GM12878 (cell line): ENCODE measurements around the gene PROSER2. TPM values are rescaled to one million over a fixed set of nuclear protein-coding genes. Genes with fewer than 3 reads are reported as not detected.

ENCODE experiments used
- ATAC-seq: fragments of 200-7000 bp; cut with Tn5 transposase; 3 replicates; pipeline ENCODE4 v1.9.1; 2020; ENCODE audit warnings: mild to moderate bottlenecking, moderate library complexity
- BruUV-seq: library from RNA; stranded (reverse); fragments of 400-500 nt; replicated peaks from 2 replicates; lab custom pipeline; 2021; lab: Mats Ljungman, UMichigan
- CTCF ChIA-PET: fragments of 300-600 bp; sonication (Branson Sonifier 250); formaldehyde crosslinking; extraction: SDS; loops from one replicate; lab custom pipeline; 2021; ENCODE audit warnings: inconsistent platforms; lab: Yijun Ruan, JAX
- POLR2A ChIA-PET: fragments of 350-600 bp; formaldehyde crosslinking; extraction: SDS; loops from one replicate; lab custom pipeline; 2021; ENCODE audit warnings: inconsistent platforms; lab: Charles Lee
- RAD21 ChIA-PET: fragments of 300-600 bp; sonication (Branson Sonifier 250); formaldehyde crosslinking; loops from one replicate; lab custom pipeline; 2023; ENCODE audit warnings: antibody characterized with exemption; ENCODE audit not compliant: unreplicated experiment; lab: Charles Lee
- SMC1A ChIA-PET: fragments of 300-600 bp; sonication (Branson Sonifier 250); formaldehyde crosslinking; loops from one replicate; lab custom pipeline; 2023; ENCODE audit not compliant: unreplicated experiment, uncharacterized antibody; lab: Charles Lee
- DNase-seq: peaks from one replicate; pipeline ENCODE4 v3.0.0-alpha.2; 2011; ENCODE audit warnings: low read depth, low spot score
- FAIRE-seq: peaks from 3 replicates; lab custom pipeline; 2011; peaks lifted over from hg19 to GRCh38; lab: Jason Lieb, UNC
- H2AFZ ChIP-seq: 2 replicates; pipeline ENCODE4 v1.6.0; 2011; ENCODE audit warnings: low read depth, low read length, control low read depth; ENCODE audit not compliant: control insufficient read depth
- H3K27ac ChIP-seq: 2 replicates; pipeline ENCODE4 v1.5.1; 2011; ENCODE audit warnings: control low read depth; ENCODE audit not compliant: control insufficient read depth, insufficient read depth
- H3K27me3 ChIP-seq, 2 experiments: replicated peaks in 1 of 2; 2 replicates each; pipeline versions ENCODE4 v1.6.0 to v1.6.1; 2011; ENCODE audit warnings: low read length in 1 of 2; ENCODE audit not compliant: control insufficient read depth in 2 of 2, insufficient read depth in 2 of 2
- H3K36me3 ChIP-seq, 2 experiments: 2 replicates each; pipeline ENCODE4 v1.5.1; 2011; ENCODE audit warnings: low read length in 1 of 2; ENCODE audit not compliant: control insufficient read depth in 2 of 2, insufficient read depth in 2 of 2
- H3K4me1 ChIP-seq: 2 replicates; pipeline ENCODE4 v1.6.1; 2011; ENCODE audit warnings: mild to moderate bottlenecking, low read length, moderate library complexity, mixed read lengths; ENCODE audit not compliant: control insufficient read depth, insufficient read depth
- H3K4me2 ChIP-seq: 2 replicates; pipeline ENCODE4 v1.6.0; 2011; ENCODE audit warnings: control low read depth; ENCODE audit not compliant: control insufficient read depth, insufficient read depth
- H3K4me3 ChIP-seq: fragments of 200-600 bp; sonication (generic); 2 replicates; pipeline ENCODE4 v1.5.1; 2016
- H3K79me2 ChIP-seq: 2 replicates; pipeline ENCODE4 v1.6.0; 2011; ENCODE audit warnings: low read length; ENCODE audit not compliant: control insufficient read depth, insufficient read depth
- H3K9ac ChIP-seq: 2 replicates; pipeline ENCODE4 v1.8.0; 2011; ENCODE audit warnings: low read length, control low read depth, mixed read lengths; ENCODE audit not compliant: control insufficient read depth, insufficient read depth
- H3K9me3 ChIP-seq: replicated peaks from 3 replicates; pipeline ENCODE4 v1.5.1; 2011; ENCODE audit warnings: mild to moderate bottlenecking, low read length; ENCODE audit not compliant: control insufficient read depth, insufficient read depth
- H4K20me1 ChIP-seq: 2 replicates; pipeline ENCODE4 v1.6.0; 2011; ENCODE audit not compliant: control insufficient read depth, insufficient read depth
- NKRF ChIP-seq: fragments of 450-650 bp; conservative IDR thresholded peaks from 2 replicates; pipeline ENCODE4 v1.6.1; 2017; ENCODE audit warnings: mild to moderate bottlenecking, moderate library complexity
- WGBS: methylation state at CpG from one replicate; pipeline ENCODE4 v1.1.6; 2016; ENCODE audit warnings: low lambda C conversion rate; ENCODE audit not compliant: insufficient replicate concordance, insufficient coverage; ENCODE audit errors: missing lambda C conversion rate; 5-methylcytosine and 5-hydroxymethylcytosine counted together
- in situ Hi-C: fragments of 300-500 bp; cut with MboI; formaldehyde crosslinking; loops from 9 replicates; pipeline ENCODE4 v1.14.3; 2018; ENCODE audit warnings: mixed read lengths
- intact Hi-C: fragments of 100-400 bp; cut with micrococcal nuclease; formaldehyde crosslinking; loops from one replicate; pipeline ENCODE4 v1.14.2; 2022; ENCODE audit not compliant: unreplicated experiment
- polyA plus RNA-seq, 11 experiments: library from polyadenylated mRNA; depleted of rRNA in 4 of 11; unstranded in 6 of 11; stranded (reverse) in 5 of 11; fragments of >200 nt; fragmentation: Nextera tagmentation in 4 of 11; fragmentation: Illumina TruSeq in 1 of 11; extraction: Ambion mirVana in 4 of 11; extraction: Trizol in 1 of 11; gene quantifications; 1 replicate in 1 of 11; 2 replicates in 10 of 11; pipeline versions ENCODE4 v1.2.1 to v1.2.3, GENCODE V29; 2011 to 2016; ENCODE audit warnings: inconsistent platforms in 2 of 11, missing spikeins in 2 of 11, low read depth in 1 of 11
- total RNA-seq, 4 experiments: library from RNA; depleted of rRNA in 3 of 4; stranded (reverse); fragments of >200 nt in 3 of 4; fragmentation: Illumina TruSeq in 1 of 4; extraction: Trizol in 1 of 4; gene quantifications; 2 replicates each; pipeline versions ENCODE4 v1.2.1 to v1.2.3, GENCODE V29; 2013 to 2021
- TF ChIP-seq, protein P1 (sequence below): fragments of 450-650 bp; IDR thresholded peaks from 2 replicates; pipeline ENCODE4 v1.6.1; 2016; ENCODE audit warnings: mild to moderate bottlenecking, moderate library complexity, borderline replicate concordance
- TF ChIP-seq, protein P2 (sequence below): fragments of 450-650 bp; IDR thresholded peaks from 2 replicates; pipeline ENCODE4 v1.6.1; 2016; ENCODE audit warnings: mild to moderate bottlenecking

Gene PROSER2
- total and polyA plus RNA-seq, 10 of the 15 experiments (the other 5 are each of a cell fraction or from before 2014, with no cell fraction given), result 0.04 to 0.25 (median 0.07) TPM; not detected in 6

DNA sequence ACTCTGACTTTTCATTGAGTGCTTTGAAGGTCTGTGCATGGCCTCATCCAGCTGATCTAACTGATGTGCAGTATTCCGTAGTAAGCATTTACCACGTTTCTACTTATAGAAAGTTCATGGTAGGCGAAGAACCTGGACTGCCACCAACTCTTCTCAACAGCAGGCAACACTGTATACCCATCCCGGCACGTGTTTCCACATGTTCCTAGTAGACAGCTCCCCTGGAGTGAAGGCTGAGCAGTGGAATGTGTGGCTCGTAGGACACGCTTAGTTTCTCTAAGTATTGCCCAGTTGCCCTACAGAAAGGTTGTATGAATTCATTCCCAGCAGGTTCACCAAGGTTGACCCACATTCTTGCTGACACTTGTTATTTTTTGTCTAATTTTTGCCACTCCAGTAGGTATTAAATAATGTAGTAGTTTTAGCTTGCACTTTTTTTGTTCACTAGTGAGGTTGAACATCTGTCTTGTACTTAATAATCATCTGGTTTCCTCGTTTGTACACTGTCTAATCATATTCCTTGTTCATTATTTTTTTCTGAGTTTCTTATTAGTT is 15.2 kb downstream of the PROSER2 start (continued):
- TF ChIP-seq, protein P1, sequence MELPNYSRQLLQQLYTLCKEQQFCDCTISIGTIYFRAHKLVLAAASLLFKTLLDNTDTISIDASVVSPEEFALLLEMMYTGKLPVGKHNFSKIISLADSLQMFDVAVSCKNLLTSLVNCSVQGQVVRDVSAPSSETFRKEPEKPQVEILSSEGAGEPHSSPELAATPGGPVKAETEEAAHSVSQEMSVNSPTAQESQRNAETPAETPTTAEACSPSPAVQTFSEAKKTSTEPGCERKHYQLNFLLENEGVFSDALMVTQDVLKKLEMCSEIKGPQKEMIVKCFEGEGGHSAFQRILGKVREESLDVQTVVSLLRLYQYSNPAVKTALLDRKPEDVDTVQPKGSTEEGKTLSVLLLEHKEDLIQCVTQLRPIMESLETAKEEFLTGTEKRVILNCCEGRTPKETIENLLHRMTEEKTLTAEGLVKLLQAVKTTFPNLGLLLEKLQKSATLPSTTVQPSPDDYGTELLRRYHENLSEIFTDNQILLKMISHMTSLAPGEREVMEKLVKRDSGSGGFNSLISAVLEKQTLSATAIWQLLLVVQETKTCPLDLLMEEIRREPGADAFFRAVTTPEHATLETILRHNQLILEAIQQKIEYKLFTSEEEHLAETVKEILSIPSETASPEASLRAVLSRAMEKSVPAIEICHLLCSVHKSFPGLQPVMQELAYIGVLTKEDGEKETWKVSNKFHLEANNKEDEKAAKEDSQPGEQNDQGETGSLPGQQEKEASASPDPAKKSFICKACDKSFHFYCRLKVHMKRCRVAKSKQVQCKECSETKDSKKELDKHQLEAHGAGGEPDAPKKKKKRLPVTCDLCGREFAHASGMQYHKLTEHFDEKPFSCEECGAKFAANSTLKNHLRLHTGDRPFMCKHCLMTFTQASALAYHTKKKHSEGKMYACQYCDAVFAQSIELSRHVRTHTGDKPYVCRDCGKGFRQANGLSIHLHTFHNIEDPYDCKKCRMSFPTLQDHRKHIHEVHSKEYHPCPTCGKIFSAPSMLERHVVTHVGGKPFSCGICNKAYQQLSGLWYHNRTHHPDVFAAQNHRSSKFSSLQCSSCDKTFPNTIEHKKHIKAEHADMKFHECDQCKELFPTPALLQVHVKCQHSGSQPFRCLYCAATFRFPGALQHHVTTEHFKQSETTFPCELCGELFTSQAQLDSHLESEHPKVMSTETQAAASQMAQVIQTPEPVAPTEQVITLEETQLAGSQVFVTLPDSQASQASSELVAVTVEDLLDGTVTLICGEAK, result no peak

- TF ChIP-seq NKRF, result no peak
- TF ChIP-seq, protein P2, sequence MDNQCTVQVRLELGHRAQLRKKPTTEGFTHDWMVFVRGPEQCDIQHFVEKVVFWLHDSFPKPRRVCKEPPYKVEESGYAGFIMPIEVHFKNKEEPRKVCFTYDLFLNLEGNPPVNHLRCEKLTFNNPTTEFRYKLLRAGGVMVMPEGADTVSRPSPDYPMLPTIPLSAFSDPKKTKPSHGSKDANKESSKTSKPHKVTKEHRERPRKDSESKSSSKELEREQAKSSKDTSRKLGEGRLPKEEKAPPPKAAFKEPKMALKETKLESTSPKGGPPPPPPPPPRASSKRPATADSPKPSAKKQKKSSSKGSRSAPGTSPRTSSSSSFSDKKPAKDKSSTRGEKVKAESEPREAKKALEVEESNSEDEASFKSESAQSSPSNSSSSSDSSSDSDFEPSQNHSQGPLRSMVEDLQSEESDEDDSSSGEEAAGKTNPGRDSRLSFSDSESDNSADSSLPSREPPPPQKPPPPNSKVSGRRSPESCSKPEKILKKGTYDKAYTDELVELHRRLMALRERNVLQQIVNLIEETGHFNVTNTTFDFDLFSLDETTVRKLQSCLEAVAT, result no peak
- intact Hi-C loops, result no loop called here
Observed at GRCh38 chr10:11841375-11841774, 18.2 kb downstream of the PROSER2 start.

More at GRCh38 chr10:11841375-11841774, 18.2 kb downstream of the PROSER2 start:
- Histone ChIP-seq H3K4me2 (no peak overlapping the region), H3K27ac (no peak overlapping the region), H3K4me3 (no peak overlapping the region), H2AFZ (no peak overlapping the region), H3K4me1 (no peaks in the 10 kb centered on the region), H3K36me3 (no peaks in the 10 kb centered on the region), H3K27me3 (no peaks in the 10 kb centered on the region; a peak in 1 of 4 replicates), H3K79me2 (no peaks in the 10 kb centered on the region), H4K20me1 (no peaks in the 10 kb centered on the region), H3K9me3 (no peaks in the 10 kb centered on the region), H3K9ac (no peak overlapping the region)
- 97% methylated on average over 3 of the region's 3 CpGs for WGBS
- ChIA-PET POLR2A (no interaction called here), RAD21 (no interaction called here), SMC1A (no interaction called here), CTCF (no interaction called here)
- ATAC-seq, result no peak
- FAIRE-seq, result no peak
- DNase-seq, result no peak
- in situ Hi-C loops, result no loop called here
- no TSS peak for BruUV-seq
